HepG2 (cell line): ENCODE data around the gene GATC. TPM values are rescaled to one million over a fixed set of nuclear protein-coding genes. Genes with fewer than 3 reads are reported as not detected.

Experiments
- ATAC-seq: fragments of 200-7000 bp; cut with Tn5 transposase; 3 replicates; pipeline ENCODE4 v1.9.1; 2020; ENCODE audit warnings: mild to moderate bottlenecking, moderate library complexity
- BruUV-seq: library from RNA; stranded (reverse); fragments of 400-500 nt; replicated peaks from 2 replicates; lab custom pipeline; 2021; lab: Mats Ljungman, UMichigan
- CTCF ChIA-PET: fragments of 300-600 bp; formaldehyde crosslinking; extraction: SDS; loops from one replicate; lab custom pipeline; 2021; ENCODE audit warnings: low total read pairs, inconsistent platforms, low intra/inter-chr PET ratio; lab: Yijun Ruan, JAX
- POLR2A ChIA-PET: fragments of 350-600 bp; sonication (Branson Sonifier 250); formaldehyde crosslinking; loops from one replicate; lab custom pipeline; 2020; ENCODE audit warnings: antibody characterized with exemption, inconsistent platforms; lab: Yijun Ruan, JAX
- DNase-seq: peaks from one replicate; pipeline ENCODE4 v3.0.0-alpha.2; 2015; ENCODE audit warnings: low spot score
- FAIRE-seq: peaks from 3 replicates; lab custom pipeline; 2011; peaks lifted over from hg19 to GRCh38; lab: Jason Lieb, UNC
- H2AFZ ChIP-seq: one replicate; pipeline ENCODE4 v1.6.1; 2011; ENCODE audit warnings: low read length, inconsistent platforms
- H3K27ac ChIP-seq: fragments of 300-600 bp; 3 replicates; pipeline ENCODE4 v1.8.0; 2011; ENCODE audit warnings: mixed run types, mild to moderate bottlenecking, mixed read lengths, low read length, inconsistent platforms; ENCODE audit not compliant: insufficient read depth; ENCODE audit errors: extremely low read length
- H3K27me3 ChIP-seq, 2 experiments: fragments of 200-600 bp in 1 of 2; 2 replicates in 1 of 2; 3 replicates in 1 of 2; pipeline versions ENCODE4 v1.6.0 to v1.8.0; 2011; ENCODE audit warnings: low read length in 2 of 2, mild to moderate bottlenecking in 2 of 2, moderate library complexity in 2 of 2, inconsistent platforms in 1 of 2; ENCODE audit not compliant: insufficient read depth in 2 of 2, control insufficient read depth in 1 of 2
- H3K36me3 ChIP-seq, 2 experiments: fragments of 200-600 bp in 1 of 2; replicated peaks in 1 of 2; 2 replicates in 1 of 2; 3 replicates in 1 of 2; pipeline versions ENCODE4 v1.5.1 to v1.8.0; 2011; ENCODE audit warnings: low read length in 2 of 2, inconsistent platforms in 1 of 2; ENCODE audit not compliant: insufficient read depth in 2 of 2, control insufficient read depth in 1 of 2
- H3K4me1 ChIP-seq: 2 replicates; pipeline ENCODE4 v1.5.1; 2012; ENCODE audit warnings: low read length, inconsistent platforms; ENCODE audit not compliant: insufficient read depth
- H3K4me2 ChIP-seq: 2 replicates; pipeline ENCODE4 v1.6.0; 2011; ENCODE audit warnings: low read depth, low read length, inconsistent platforms
- H3K4me3 ChIP-seq, 3 experiments: fragments of 200-600 bp in 1 of 3; sonication (generic), shearing (Covaris generic) in 1 of 3; replicated peaks in 1 of 3; 2 replicates each; pipeline ENCODE4 v1.5.1; 2011 to 2016; ENCODE audit warnings: low read length in 3 of 3, inconsistent platforms in 2 of 3, low read depth in 2 of 3, mild to moderate bottlenecking in 2 of 3, control low read depth in 1 of 3, mixed read lengths in 1 of 3; ENCODE audit not compliant: insufficient read depth in 1 of 3
- H3K79me2 ChIP-seq: one replicate; pipeline ENCODE4 v1.6.1; 2011; ENCODE audit warnings: low read length, inconsistent platforms; ENCODE audit not compliant: insufficient read depth
- H3K9ac ChIP-seq: 2 replicates; pipeline ENCODE4 v1.6.0; 2011; ENCODE audit warnings: mild to moderate bottlenecking, low read depth, low read length, inconsistent platforms; ENCODE audit not compliant: insufficient read depth
- H3K9me3 ChIP-seq: 2 replicates; pipeline ENCODE4 v1.5.1; 2012; ENCODE audit warnings: mild to moderate bottlenecking, low read length
- H4K20me1 ChIP-seq: 2 replicates; pipeline ENCODE4 v1.6.0; 2011; ENCODE audit warnings: inconsistent platforms, mild to moderate bottlenecking, low read length, moderate library complexity; ENCODE audit not compliant: insufficient read depth
- ATF4 ChIP-seq, 2 experiments: fragments of 450-650 bp in 1 of 2; sonication (generic) in 1 of 2; formaldehyde crosslinking; IDR thresholded peaks; 2 replicates each; pipeline versions ENCODE4 v1.5.0 to v1.8.0; 2020 to 2022; ENCODE audit warnings: mild to moderate bottlenecking in 1 of 2, missing genetic modification reagents in 1 of 2
- BHLHE40 ChIP-seq: IDR thresholded peaks from 2 replicates; pipeline ENCODE4 v1.6.1; 2011; ENCODE audit warnings: low read length, improper control_type of control experiment
- CENPT ChIP-seq: sonication (generic); formaldehyde crosslinking; IDR thresholded peaks from 2 replicates; pipeline ENCODE4 v1.8.0; 2022; ENCODE audit warnings: low read depth, mild to moderate bottlenecking, moderate library complexity, missing genetic modification reagents
- DRAP1 ChIP-seq: IDR thresholded peaks from 2 replicates; pipeline ENCODE4 v1.6.1; 2016; ENCODE audit warnings: missing genetic modification reagents, missing compliant biosample characterization
- FOSL1 ChIP-seq: sonication (generic); formaldehyde crosslinking; IDR thresholded peaks from 2 replicates; pipeline ENCODE4 v1.9.0; 2021; ENCODE audit warnings: missing genetic modification reagents, borderline replicate concordance
- FOXC1 ChIP-seq: sonication (generic); formaldehyde crosslinking; IDR thresholded peaks from 2 replicates; pipeline ENCODE4 v1.8.0; 2022; ENCODE audit warnings: mild to moderate bottlenecking, missing genetic modification reagents, borderline replicate concordance
- JUN ChIP-seq: sonication (generic); formaldehyde crosslinking; IDR thresholded peaks from 2 replicates; pipeline ENCODE4 v1.4.0; 2020; ENCODE audit warnings: mild to moderate bottlenecking, missing genetic modification reagents
- KDM5B ChIP-seq: sonication (generic); formaldehyde crosslinking; IDR thresholded peaks from 2 replicates; pipeline ENCODE4 v1.4.0; 2020; ENCODE audit warnings: missing genetic modification reagents, mild to moderate bottlenecking, borderline replicate concordance
- KLF11 ChIP-seq: IDR thresholded peaks from 2 replicates; pipeline ENCODE4 v1.6.1; 2016; ENCODE audit warnings: missing compliant biosample characterization
- PATZ1 ChIP-seq: sonication (generic); formaldehyde crosslinking; IDR thresholded peaks from 2 replicates; pipeline ENCODE4 v1.4.0; 2020; ENCODE audit warnings: missing genetic modification reagents
- PHB2 ChIP-seq: fragments of 450-650 bp; IDR thresholded peaks from 2 replicates; pipeline ENCODE4 v1.6.1; 2018; ENCODE audit not compliant: partially characterized antibody
- POLR2AphosphoS2 ChIP-seq: IDR thresholded peaks from 2 replicates; pipeline ENCODE4 v1.6.1; 2011; ENCODE audit warnings: low read depth, low read length, improper control_type of control experiment
- RBM22 ChIP-seq: fragments of 200-400 bp; formaldehyde crosslinking; optimal IDR thresholded peaks from 2 replicates; pipeline ENCODE3; 2017; ENCODE audit warnings: mild to moderate bottlenecking, low read length, moderate library complexity
- SIX4 ChIP-seq: sonication (generic); formaldehyde crosslinking; IDR thresholded peaks from 2 replicates; pipeline ENCODE4 v1.4.0; 2020; ENCODE audit warnings: missing genetic modification reagents
- SUZ12 ChIP-seq: fragments of 150-350 bp; IDR thresholded peaks from 2 replicates; pipeline ENCODE4 v1.6.1; 2014; ENCODE audit warnings: low read depth, low read length
- ZBTB7B ChIP-seq: sonication (generic); formaldehyde crosslinking; IDR thresholded peaks from 2 replicates; pipeline ENCODE4 v1.4.0; 2020; ENCODE audit warnings: missing genetic modification reagents
- ZNF207 ChIP-seq: fragments of 450-650 bp; IDR thresholded peaks from 2 replicates; pipeline ENCODE4 v1.6.1; 2016; ENCODE audit warnings: antibody characterized with exemption, borderline replicate concordance
- ZNF235 ChIP-seq: sonication (generic); formaldehyde crosslinking; IDR thresholded peaks from 2 replicates; pipeline ENCODE4 v1.8.1; 2023; ENCODE audit warnings: mild to moderate bottlenecking, missing genetic modification reagents, borderline replicate concordance
- ZNF432 ChIP-seq: sonication (generic); formaldehyde crosslinking; IDR thresholded peaks from 2 replicates; pipeline ENCODE4 v1.5.0; 2020; ENCODE audit warnings: missing genetic modification reagents, mild to moderate bottlenecking, borderline replicate concordance
- ZNF446 ChIP-seq: sonication (generic); formaldehyde crosslinking; IDR thresholded peaks from 2 replicates; pipeline ENCODE4 v1.5.0; 2020; ENCODE audit warnings: mild to moderate bottlenecking, missing genetic modification reagents
- ZNF552 ChIP-seq: sonication (generic); formaldehyde crosslinking; IDR thresholded peaks from 2 replicates; pipeline ENCODE4 v1.9.0; 2022; ENCODE audit warnings: missing genetic modification reagents, mild to moderate bottlenecking, borderline replicate concordance
- ZNF570 ChIP-seq: sonication (generic); formaldehyde crosslinking; IDR thresholded peaks from 2 replicates; pipeline ENCODE4 v1.4.0; 2020; ENCODE audit warnings: mild to moderate bottlenecking, missing genetic modification reagents, borderline replicate concordance
- ZNF576 ChIP-seq: sonication (generic); formaldehyde crosslinking; IDR thresholded peaks from 2 replicates; pipeline ENCODE4 v1.4.0; 2020; ENCODE audit warnings: mild to moderate bottlenecking, missing genetic modification reagents
- ZNF660 ChIP-seq: sonication (generic); formaldehyde crosslinking; IDR thresholded peaks from 2 replicates; pipeline ENCODE4 v1.5.1; 2020; ENCODE audit warnings: mild to moderate bottlenecking, low read depth, missing genetic modification reagents, borderline replicate concordance
- WGBS: methylation state at CpG from one replicate; pipeline ENCODE4 v1.1.6; 2017; ENCODE audit warnings: low lambda C conversion rate; 5-methylcytosine and 5-hydroxymethylcytosine counted together
- in situ Hi-C: cut with HindIII; loops from 2 replicates; pipeline ENCODE4 v1.10.0; 2017; ENCODE audit warnings: low pct_unique_long_range_greater_than_20kb; ENCODE audit not compliant: extremely low pct_ligation_motif_present
- intact Hi-C: fragments of 100-400 bp; cut with micrococcal nuclease; formaldehyde crosslinking; loops from one replicate; pipeline ENCODE4 v1.10.0; 2022; ENCODE audit not compliant: unreplicated experiment
- polyA plus RNA-seq, 8 experiments: library from polyadenylated mRNA; depleted of rRNA in 3 of 8; stranded (reverse) in 7 of 8; unstranded in 1 of 8; fragments of >200 nt; fragmentation: Illumina TruSeq in 4 of 8; extraction: Trizol in 4 of 8; gene quantifications; 2 replicates each; pipeline versions ENCODE4 v1.2.1 to v1.2.3, GENCODE V29; 2011 to 2016; ENCODE audit warnings: low read depth in 4 of 8, missing spikeins in 1 of 8, mixed read lengths in 1 of 8; ENCODE audit not compliant: insufficient read depth in 1 of 8
- total RNA-seq, 5 experiments: library from RNA; depleted of rRNA; stranded (reverse); fragments of >200 nt; fragmentation: Illumina TruSeq; extraction: Trizol; gene quantifications; 2 replicates each; pipeline ENCODE4 v1.2.3, GENCODE V29; 2016; ENCODE audit warnings: low read depth in 1 of 5

The GATC gene
- total and polyA plus RNA-seq, 2 of the 13 experiments (the other 11 are each of a cell fraction or from before 2014, with no cell fraction given), result 17.7 to 29.7 TPM

GRCh38 chr12:120500581-120500980 is 54.3 kb downstream of the GATC start (continued):
- no peak for TF ChIP-seq ZNF235 (CRISPR knock-in tag)
- TF ChIP-seq FOSL1 (CRISPR knock-in tag), result no peak
- TF ChIP-seq KDM5B (CRISPR knock-in tag), result no peak
- TF ChIP-seq KLF11 (CRISPR knock-in tag), result no peak
- no peak for TF ChIP-seq SIX4 (CRISPR knock-in tag)
- no peak for TF ChIP-seq ZBTB7B (CRISPR knock-in tag)
- no peak for TF ChIP-seq ZNF207
- no peak for TF ChIP-seq JUN (CRISPR knock-in tag)
- no peak for TF ChIP-seq ZNF552
- no peak for TF ChIP-seq ZNF576 (CRISPR knock-in tag)

- DNase-seq, result no peak
- no peak for FAIRE-seq
- Histone ChIP-seq H3K4me3 (no peak overlapping the region), H3K4me1 (peaks cover 8% of the 10 kb centered on the region), H3K4me2 (no peak overlapping the region), H3K27ac (no peak overlapping the region), H3K9ac (no peak overlapping the region), H4K20me1 (no peaks in the 10 kb centered on the region), H3K27me3 (no peaks in the 10 kb centered on the region), H3K9me3 (no peaks in the 10 kb centered on the region), H3K36me3 (peaks cover 4 to 23% of the 10 kb centered on the region in 2 experiments; a peak in 4 of 5 replicates), H2AFZ (no peak overlapping the region), H3K79me2 (no peaks in the 10 kb centered on the region)
- 97% methylated on average over 3 of the region's 4 CpGs for WGBS
- in situ Hi-C loops (no loop called here), intact Hi-C loops (no loop called here)
- POLR2A ChIA-PET, result interaction anchor here (1.8 kb wide), 1 partner anchor 8 kb away, joined by 7 read pairs; the partner anchor contains the start of gene DYNLL1
- no peak for ATAC-seq
- BruUV-seq, result no TSS peak
- CTCF ChIA-PET, result no interaction called here
- TF ChIP-seq SUZ12 (no peak), ATF4 (CRISPR knock-in tag; IDR thresholded peaks at IDR 0.05) (no peak), ZNF570 (CRISPR knock-in tag) (no peak), DRAP1 (CRISPR knock-in tag) (no peak), POLR2AphosphoS2 (no peak), FOXC1 (CRISPR knock-in tag) (no peak), ZNF446 (CRISPR knock-in tag) (no peak), BHLHE40 (no peak), RBM22 (no peak), PHB2 (no peak), ZNF432 (no peak), CENPT (CRISPR knock-in tag) (no peak), PATZ1 (CRISPR knock-in tag) (no peak), ZNF660 (no peak)
Measured at GRCh38 chr12:120504587-120504986, 58.3 kb downstream of the GATC start.
